SHP77 treated with DMSO at 0.1 percent for 48 hours (cell line): ENCODE measurements around the gene PLCH1.

ENCODE experiments used
- DNase-seq: peaks from one replicate; lab custom pipeline; 2025; lab: John Stamatoyannopoulos, UW

PLCH1 gene

GRCh38 chr3:155372281-155372680 lies 372.6 kb downstream of the PLCH1 start:
- DNase-seq: no peak

GRCh38 chr3:155370764-155371503 lies 373.9 kb downstream of the PLCH1 start:
- DNase-seq: no peak

GRCh38 chr3:155370198-155370597 lies 374.7 kb downstream of the PLCH1 start:
- DNase-seq: no peak

GRCh38 chr3:155369735-155370134 lies 375.1 kb downstream of the PLCH1 start:
- no peak for DNase-seq

- no peak for DNase-seq
Observed at GRCh38 chr3:155369244-155369643, 375.6 kb downstream of the PLCH1 start.

- no peak for DNase-seq
Observed at GRCh38 chr3:155368786-155369185, 376.1 kb downstream of the PLCH1 start.

- no peak for DNase-seq
Observed at GRCh38 chr3:155367506-155367905, 377.4 kb downstream of the PLCH1 start.

GRCh38 chr3:155365178-155365783 lies 379.6 kb downstream of the PLCH1 start:
- DNase-seq: no peak

GRCh38 chr3:155364492-155364891 lies 380.4 kb downstream of the PLCH1 start:
- DNase-seq: no peak

- no peak for DNase-seq
Observed at GRCh38 chr3:155363690-155364070, 381.2 kb downstream of the PLCH1 start.

- DNase-seq: no peak
Observed at GRCh38 chr3:155362808-155363689, 381.8 kb downstream of the PLCH1 start.

- DNase-seq: no peak
Observed at GRCh38 chr3:155360281-155360680, 384.6 kb downstream of the PLCH1 start.

- DNase-seq: no peak
Observed at GRCh38 chr3:155356594-155357370, 388.1 kb downstream of the PLCH1 start.

GRCh38 chr3:155354658-155355057 lies 390.2 kb downstream of the PLCH1 start:
- DNase-seq: no peak

GRCh38 chr3:155352900-155353490 lies 391.9 kb downstream of the PLCH1 start:
- DNase-seq: peak; percentile 9

- no peak for DNase-seq
Observed at GRCh38 chr3:155350571-155350970, 394.3 kb downstream of the PLCH1 start.

- DNase-seq: no peak
Observed at GRCh38 chr3:155347901-155348300, 397.0 kb downstream of the PLCH1 start.

- no peak for DNase-seq
Observed at GRCh38 chr3:155342344-155342743, 402.5 kb downstream of the PLCH1 start.

- no peak for DNase-seq
Observed at GRCh38 chr3:155339052-155339451, 405.8 kb downstream of the PLCH1 start.

- no peak for DNase-seq
Observed at GRCh38 chr3:155335724-155336354, 409.0 kb downstream of the PLCH1 start.
